ENCODE measurements around the gene VAT1L. TPM values are rescaled to one million over a fixed set of nuclear protein-coding genes. Genes with fewer than 3 reads are reported as not detected.

Gene VAT1L
- total RNA-seq, 1 donor from 2014 or later: not detected

- H3K4me3 ChIP-seq (ENCODE audit: low read depth, low read length): no peak overlapping the region
- no peak for TF ChIP-seq CTCF (IDR thresholded peaks at IDR 0.05; ENCODE audit: insufficient read depth, low read length, severe bottlenecking)
- DNase-seq (ENCODE audit: low read depth) (no peak), FAIRE-seq (no peak)
- H3K27me3 ChIP-seq (ENCODE audit: control insufficient read depth, insufficient read depth, low read length): no peaks in the 10 kb centered on the region
- H3K36me3 ChIP-seq (ENCODE audit: control insufficient read depth, insufficient read depth, low read length): no peaks in the 10 kb centered on the region
Measured at GRCh38 chr16:77856438-77857160, 68.2 kb downstream of the VAT1L start.

- no peak for TF ChIP-seq CTCF (IDR thresholded peaks at IDR 0.05; ENCODE audit: insufficient read depth, low read length, severe bottlenecking)
- DNase-seq (ENCODE audit: low read depth) (no peak), FAIRE-seq (no peak)
- Histone ChIP-seq H3K4me3 (ENCODE audit: low read depth, low read length) (no peak overlapping the region), H3K27me3 (ENCODE audit: control insufficient read depth, insufficient read depth, low read length) (no peaks in the 10 kb centered on the region), H3K36me3 (ENCODE audit: control insufficient read depth, insufficient read depth, low read length) (no peaks in the 10 kb centered on the region)
Measured at GRCh38 chr16:77858060-77858459, 69.7 kb downstream of the VAT1L start.

- no peak for DNase-seq (ENCODE audit: low read depth)
- Histone ChIP-seq H3K4me3 (ENCODE audit: low read depth, low read length) (no peak overlapping the region), H3K27me3 (ENCODE audit: control insufficient read depth, insufficient read depth, low read length) (no peaks in the 10 kb centered on the region), H3K36me3 (ENCODE audit: control insufficient read depth, insufficient read depth, low read length) (no peaks in the 10 kb centered on the region)
- no peak for FAIRE-seq
- TF ChIP-seq CTCF (IDR thresholded peaks at IDR 0.05; ENCODE audit: insufficient read depth, low read length, severe bottlenecking): no peak
Measured at GRCh38 chr16:77859493-77860232, 71.3 kb downstream of the VAT1L start.

GRCh38 chr16:77860953-77861352, 72.6 kb downstream of the VAT1L start:
- FAIRE-seq (no peak), DNase-seq (ENCODE audit: low read depth) (no peak)
- no peak overlapping the region for H3K4me3 ChIP-seq (ENCODE audit: low read depth, low read length)
- no peaks in the 10 kb centered on the region for H3K36me3 ChIP-seq (ENCODE audit: control insufficient read depth, insufficient read depth, low read length)
- TF ChIP-seq CTCF (IDR thresholded peaks at IDR 0.05; ENCODE audit: insufficient read depth, low read length, severe bottlenecking): no peak
- H3K27me3 ChIP-seq (ENCODE audit: control insufficient read depth, insufficient read depth, low read length): no peaks in the 10 kb centered on the region

- Histone ChIP-seq H3K36me3 (ENCODE audit: control insufficient read depth, insufficient read depth, low read length) (no peaks in the 10 kb centered on the region), H3K4me3 (ENCODE audit: low read depth, low read length) (no peak overlapping the region), H3K27me3 (ENCODE audit: control insufficient read depth, insufficient read depth, low read length) (no peaks in the 10 kb centered on the region)
- no peak for TF ChIP-seq CTCF (IDR thresholded peaks at IDR 0.05; ENCODE audit: insufficient read depth, low read length, severe bottlenecking)
- DNase-seq (ENCODE audit: low read depth): no peak
- FAIRE-seq: no peak
Measured at GRCh38 chr16:77863250-77863649, 74.9 kb downstream of the VAT1L start.
